GM21381 (cell line): ENCODE data around the gene DLGAP1.
"Not testable (repeated sequence)": the region's sequence is repeated elsewhere in the genome, so short reads cannot be mapped to it uniquely, and the experiment has no call there.

Source experiments
- ATAC-seq: cut with Tn5 transposase; IDR thresholded peaks from one replicate; pipeline ENCODE4 v1.9.1; 2021; ENCODE audit warnings: mild to moderate bottlenecking, moderate library complexity; ENCODE audit not compliant: unreplicated experiment

The DLGAP1 gene

GRCh38 chr18:3667255-3668137, 787.6 kb downstream of the DLGAP1 start:
- ATAC-seq = no peak

DNA sequence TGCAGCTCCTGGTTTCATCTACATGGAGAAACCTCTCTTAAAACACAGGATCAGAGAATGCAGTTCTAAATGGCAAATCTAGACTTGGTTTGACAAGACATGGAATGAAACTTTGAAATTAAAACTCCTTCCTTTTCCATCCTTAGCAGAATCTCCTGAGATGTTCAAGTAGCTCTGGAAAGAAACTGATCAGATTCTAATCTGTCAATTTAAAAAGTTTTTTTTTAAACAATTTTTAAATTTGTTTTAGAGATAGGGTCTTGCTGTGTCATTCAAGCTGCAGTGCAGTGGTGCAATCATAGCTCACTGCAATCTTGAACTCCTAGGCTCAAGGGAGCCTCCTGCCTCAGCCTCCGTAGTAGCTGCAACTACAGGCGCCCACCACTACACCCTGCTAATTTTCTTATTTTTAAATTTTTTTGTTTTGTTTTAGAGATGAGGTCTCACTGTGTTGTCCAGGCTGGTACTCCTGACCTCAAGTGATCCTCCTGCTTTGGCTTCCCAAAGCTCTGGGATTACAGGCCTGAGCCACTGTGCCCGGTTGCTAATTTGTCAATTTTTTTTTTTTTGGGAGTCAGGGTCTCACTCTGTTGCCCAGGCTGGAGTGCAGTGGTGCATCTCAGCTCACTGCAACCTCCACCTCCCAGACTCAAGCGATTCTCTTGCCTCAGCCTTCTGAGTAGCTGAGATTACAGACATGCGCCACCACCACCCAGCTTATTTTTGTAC, 788.4 kb downstream of the DLGAP1 start:
- ATAC-seq = peak; percentile 24

GRCh38 chr18:3665780-3666525, 789.2 kb downstream of the DLGAP1 start:
- peak; percentile 64 for ATAC-seq

DNA sequence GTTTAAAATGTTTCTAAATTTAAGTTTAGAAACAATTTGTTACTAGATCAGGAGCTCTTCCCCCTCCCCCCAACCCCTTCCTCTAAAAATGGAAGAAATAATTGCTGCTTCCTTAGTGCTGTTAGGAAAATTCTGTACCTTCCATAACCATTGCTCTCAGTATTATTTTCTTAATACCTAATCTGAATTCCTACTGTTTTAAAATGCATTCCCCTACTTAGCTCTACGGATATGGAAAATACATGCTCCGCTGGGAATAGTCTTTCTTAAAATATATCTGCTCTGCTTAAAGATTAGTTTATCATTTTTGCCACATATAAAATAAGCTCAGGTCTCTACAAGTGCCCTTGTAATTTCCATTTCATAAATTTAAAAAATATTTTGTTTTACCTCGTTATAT, 789.9 kb downstream of the DLGAP1 start:
- ATAC-seq = no peak

DNA sequence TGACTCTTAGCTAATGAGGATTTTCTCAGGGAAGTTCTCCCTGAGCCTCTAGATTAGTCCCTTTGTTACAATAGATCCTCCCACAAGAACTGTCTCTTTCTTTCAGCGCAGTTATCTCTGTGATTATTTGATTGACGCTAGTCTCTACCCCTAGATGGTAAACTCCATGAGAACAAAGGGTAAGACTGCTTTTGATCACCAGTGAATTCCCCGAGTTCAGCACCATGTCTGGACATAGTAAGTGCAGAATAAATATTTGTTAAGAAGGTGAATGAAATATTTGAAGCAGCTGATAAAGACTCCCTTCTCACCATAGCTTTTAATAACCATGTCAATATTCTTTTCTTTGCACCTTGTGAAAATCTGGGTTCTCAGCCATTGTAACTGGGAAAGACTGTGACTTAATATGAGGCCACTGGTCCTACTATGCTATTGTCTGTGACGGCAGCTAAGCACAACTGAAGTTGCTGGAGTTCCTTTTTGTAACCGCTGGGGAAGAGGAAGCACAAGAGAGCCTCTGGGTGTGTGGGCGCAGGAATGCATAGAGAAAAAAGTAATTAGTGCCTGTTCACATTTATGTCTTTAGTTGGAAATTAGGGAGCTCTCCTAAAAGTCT, 790.4 kb downstream of the DLGAP1 start:
- ATAC-seq = no peak

GRCh38 chr18:3663870-3664512, 791.1 kb downstream of the DLGAP1 start:
- ATAC-seq = no peak

DNA sequence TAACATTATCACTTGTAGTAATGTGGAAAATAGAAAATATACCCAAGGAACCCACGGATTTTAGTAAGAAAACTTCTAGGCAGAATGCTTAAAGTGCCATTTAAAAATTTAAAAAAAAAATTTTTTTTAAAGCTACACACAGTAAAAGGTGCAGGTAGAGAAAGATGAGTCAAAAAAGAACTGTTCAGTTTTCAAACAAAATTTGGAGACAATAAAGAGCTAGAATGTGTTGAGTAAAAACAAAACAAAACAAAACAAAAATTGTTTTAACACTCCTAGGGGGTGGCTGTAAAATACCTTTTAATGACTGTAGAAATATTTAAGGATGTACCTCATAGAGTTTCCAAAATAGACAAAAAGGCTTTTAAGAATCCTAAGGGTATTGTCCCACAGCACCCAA, 793.1 kb downstream of the DLGAP1 start:
- no peak for ATAC-seq

- ATAC-seq = no peak
These were observed 794.2 kb downstream of the DLGAP1 start for GRCh38 chr18:3660739-3661515.

DNA sequence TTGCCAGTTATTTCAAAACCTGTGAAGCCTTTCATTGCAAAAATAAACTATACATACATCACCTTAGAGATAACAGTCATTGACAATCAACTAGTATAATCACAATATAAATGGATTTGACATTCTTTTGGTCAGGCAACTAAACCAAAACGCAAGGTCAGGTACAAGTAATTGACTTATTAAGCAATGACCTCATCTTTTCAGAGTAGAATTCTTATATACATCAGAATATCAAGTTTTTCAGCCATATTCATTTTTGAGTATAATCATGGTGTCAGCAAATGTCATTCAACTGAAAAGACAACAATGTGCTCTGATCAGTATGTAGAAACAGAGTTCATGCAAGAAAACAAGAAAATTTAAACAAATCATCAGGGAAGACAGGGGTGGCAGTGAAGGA, 796.6 kb downstream of the DLGAP1 start:
- no peak for ATAC-seq

DNA sequence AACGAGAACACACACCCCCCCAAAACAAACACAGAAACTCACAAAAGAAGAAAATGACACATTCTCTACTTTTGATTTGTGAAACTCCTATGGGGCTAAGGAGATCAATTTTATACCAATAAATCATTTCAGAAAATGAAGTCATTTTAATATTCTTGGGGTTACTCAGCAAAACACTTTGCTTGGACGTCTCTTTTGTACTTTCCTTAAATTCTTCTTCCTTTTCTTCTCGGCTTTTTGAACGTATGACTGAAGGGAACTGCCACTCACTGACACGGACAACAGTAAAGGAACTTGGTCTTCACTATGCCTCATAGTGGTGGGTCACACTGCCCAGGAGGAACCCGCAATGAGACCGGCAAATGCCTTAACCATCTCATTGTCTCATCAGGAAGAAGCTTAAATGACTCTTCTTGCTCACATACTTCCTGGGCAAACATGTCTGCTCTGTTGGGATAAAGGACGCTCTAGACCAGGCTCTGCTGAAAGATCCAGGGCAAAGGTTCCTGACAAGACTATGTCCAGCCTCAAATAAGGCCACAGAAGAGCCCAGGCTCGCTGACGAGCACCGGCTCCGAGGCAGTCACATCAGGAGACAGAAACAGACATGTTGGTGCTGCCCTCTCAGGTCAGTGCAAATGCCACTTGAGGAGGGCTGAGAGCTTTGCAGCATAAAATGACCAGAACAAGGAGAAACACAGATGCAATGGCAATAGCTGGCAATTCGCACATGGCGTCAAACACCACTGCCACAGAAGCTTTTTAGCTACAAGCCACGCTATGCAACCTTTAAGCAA, 799.7 kb downstream of the DLGAP1 start:
- ATAC-seq = no peak

DNA sequence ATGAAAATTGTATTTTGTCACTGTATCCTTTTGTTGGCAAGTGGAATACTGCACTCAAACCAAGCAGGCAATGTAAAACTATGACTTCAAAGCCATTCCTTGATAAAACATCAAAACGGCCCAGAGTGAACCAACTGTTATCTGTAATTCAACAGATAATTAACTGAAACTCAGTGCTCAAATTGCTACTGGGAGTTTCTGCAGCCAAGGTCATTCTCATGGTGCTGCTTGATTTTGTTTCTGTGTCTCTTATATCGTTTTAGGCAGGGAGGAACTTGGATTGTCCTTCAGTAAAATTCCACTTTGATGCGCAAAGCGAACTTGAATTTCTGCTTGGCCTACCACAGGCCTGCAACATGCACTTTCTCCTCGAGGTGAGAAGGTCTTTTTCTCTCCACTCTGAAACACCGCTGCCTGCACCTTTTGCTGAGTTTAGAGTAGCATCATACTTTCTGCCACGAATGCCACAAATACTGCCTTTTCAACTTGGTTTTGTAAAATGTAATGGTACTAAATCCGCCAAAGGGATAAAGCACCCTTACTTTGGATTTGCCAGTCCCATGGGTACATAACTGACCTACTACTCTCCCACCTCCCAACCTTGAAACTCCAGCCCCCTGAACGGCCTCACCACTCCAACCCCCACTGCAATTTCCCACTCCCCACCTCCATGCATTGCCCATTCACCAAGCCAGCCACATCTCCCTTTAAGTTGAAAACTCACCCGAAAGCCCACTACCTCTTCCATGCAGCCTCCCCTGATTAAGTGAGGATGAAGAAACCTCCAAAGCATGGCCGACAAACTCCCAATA, 800.5 kb downstream of the DLGAP1 start:
- ATAC-seq = no peak

GRCh38 chr18:3653851-3654441, 801.2 kb downstream of the DLGAP1 start:
- no peak for ATAC-seq

GRCh38 chr18:3653263-3653850, 801.8 kb downstream of the DLGAP1 start:
- ATAC-seq = no peak

- ATAC-seq = no peak
These were observed 802.5 kb downstream of the DLGAP1 start for GRCh38 chr18:3652380-3653262.

GRCh38 chr18:3651266-3651665, 803.8 kb downstream of the DLGAP1 start:
- no peak for ATAC-seq

GRCh38 chr18:3650521-3651042, 804.5 kb downstream of the DLGAP1 start:
- ATAC-seq = not testable (repeated sequence)
